CD4-positive, alpha-beta T cell (primary cell): ENCODE measurements around the gene GNAQ. TPM values are rescaled to one million over a fixed set of nuclear protein-coding genes. Genes with fewer than 3 reads are reported as not detected.

Experiments
- ATAC-seq: fragments of 200-7000 bp; cut with Tn5 transposase; one replicate; pipeline ENCODE4 v1.10.0; 2022; ENCODE audit warnings: mild to moderate bottlenecking; ENCODE audit not compliant: poor library complexity
- CTCF ChIA-PET: fragments of 350-600 bp; sonication (Branson Sonifier 250); formaldehyde crosslinking; loops from one replicate; lab custom pipeline; 2021; ENCODE audit warnings: antibody characterized with exemption, inconsistent platforms; lab: Charles Lee
- POLR2A ChIA-PET: fragments of 350-600 bp; sonication (Branson Sonifier 250); formaldehyde crosslinking; loops from one replicate; lab custom pipeline; 2021; ENCODE audit warnings: antibody characterized with exemption, inconsistent platforms; lab: Charles Lee
- DNase-seq, 14 experiments: peaks; one replicate each; pipeline ENCODE4 v3.0.0-alpha.2; 2013 to 2020; ENCODE audit warnings: mixed read lengths in 2 of 14
- H3K27ac ChIP-seq, 2 donors: one replicate each; pipeline versions ENCODE4 v1.5.1 to v1.7.0; 2013; ENCODE audit warnings: low read length in 2 of 2, low read depth in 1 of 2, mild to moderate bottlenecking in 1 of 2
- H3K27me3 ChIP-seq, 2 experiments: 1 replicate in 1 of 2; 2 replicates in 1 of 2; pipeline versions ENCODE4 v1.6.1 to v1.7.0; 2013; ENCODE audit warnings: low read length in 2 of 2, control low read depth in 1 of 2, mild to moderate bottlenecking in 1 of 2, moderate library complexity in 1 of 2; ENCODE audit not compliant: insufficient read depth in 2 of 2, control insufficient read depth in 1 of 2
- H3K36me3 ChIP-seq: one replicate; pipeline ENCODE4 v1.6.1; 2013; ENCODE audit warnings: low read length, control low read depth; ENCODE audit not compliant: insufficient read depth
- H3K4me1 ChIP-seq: one replicate; pipeline ENCODE4 v1.6.1; 2013; ENCODE audit warnings: low read length, control low read depth; ENCODE audit not compliant: insufficient read depth
- H3K4me3 ChIP-seq: one replicate; pipeline ENCODE4 v1.5.1; 2013; ENCODE audit warnings: mild to moderate bottlenecking, low read length, moderate library complexity
- H3K9me3 ChIP-seq, 2 experiments: 1 replicate in 1 of 2; 2 replicates in 1 of 2; pipeline versions ENCODE4 v1.6.1 to v1.7.0; 2013; ENCODE audit warnings: low read length in 2 of 2, mild to moderate bottlenecking in 2 of 2, control low read depth in 1 of 2, moderate library complexity in 1 of 2; ENCODE audit not compliant: control insufficient read depth in 1 of 2, insufficient read depth in 1 of 2
- H3K27ac Mint-ChIP-seq: one replicate; pipeline ENCODE4 v1.8.0; 2020; ENCODE audit warnings: mixed read lengths
- H3K27me3 Mint-ChIP-seq: one replicate; pipeline ENCODE4 v1.8.0; 2021; ENCODE audit warnings: mixed read lengths
- H3K36me3 Mint-ChIP-seq: one replicate; pipeline ENCODE4 v1.8.0; 2021; ENCODE audit warnings: low read depth, mixed read lengths
- H3K4me1 Mint-ChIP-seq: one replicate; pipeline ENCODE4 v1.8.0; 2021; ENCODE audit warnings: low read depth, mixed read lengths
- H3K4me3 Mint-ChIP-seq: one replicate; pipeline ENCODE4 v1.8.0; 2020; ENCODE audit warnings: mild to moderate bottlenecking, mixed read lengths
- H3K9me3 Mint-ChIP-seq: one replicate; pipeline ENCODE4 v1.8.0; 2020; ENCODE audit warnings: mixed read lengths
- intact Hi-C, 2 experiments: fragments of 100-400 bp; cut with DNase I in 1 of 2; cut with micrococcal nuclease in 1 of 2; formaldehyde crosslinking; loops; one replicate each; pipeline versions ENCODE4 v1.15.1 to v1.9.0; 2023 to 2025; cut with DNase I, micrococcal nuclease
- total RNA-seq, 174 experiments: library from RNA in 2 of 174; stranded (reverse) in 2 of 174; gene quantifications; one replicate each; pipeline ENCODE4 v1.2.3 and lab custom pipeline; 2021 to 2026
- TF ChIP-seq, protein P1 (sequence below): fragments of 200-600 bp; IDR thresholded peaks from one replicate; pipeline ENCODE4 v1.8.0; 2022; ENCODE audit warnings: antibody characterized with exemption, mild to moderate bottlenecking

The GNAQ gene
- total RNA-seq, 2 experiments from 2014 or later, result 55.5 to 55.9 TPM

GRCh38 chr9:77917800-77918199 is 113.8 kb downstream of the GNAQ start:
- intact Hi-C loops, result no loop called here
- peaks cover 54% of the 10 kb centered on the region for H3K36me3 Mint-ChIP-seq
- no peaks in the 10 kb centered on the region for H3K9me3 Mint-ChIP-seq
- no peak overlapping the region for H3K4me3 ChIP-seq
- no peaks in the 10 kb centered on the region for H3K27me3 ChIP-seq
- no peaks in the 10 kb centered on the region for H3K9me3 ChIP-seq
- H3K4me1 Mint-ChIP-seq, result peaks cover 29% of the 10 kb centered on the region
- ChIA-PET POLR2A (no interaction called here), CTCF (no interaction called here)
- DNase-seq (no peak), ATAC-seq (no peak)
- TF ChIP-seq, protein P1, sequence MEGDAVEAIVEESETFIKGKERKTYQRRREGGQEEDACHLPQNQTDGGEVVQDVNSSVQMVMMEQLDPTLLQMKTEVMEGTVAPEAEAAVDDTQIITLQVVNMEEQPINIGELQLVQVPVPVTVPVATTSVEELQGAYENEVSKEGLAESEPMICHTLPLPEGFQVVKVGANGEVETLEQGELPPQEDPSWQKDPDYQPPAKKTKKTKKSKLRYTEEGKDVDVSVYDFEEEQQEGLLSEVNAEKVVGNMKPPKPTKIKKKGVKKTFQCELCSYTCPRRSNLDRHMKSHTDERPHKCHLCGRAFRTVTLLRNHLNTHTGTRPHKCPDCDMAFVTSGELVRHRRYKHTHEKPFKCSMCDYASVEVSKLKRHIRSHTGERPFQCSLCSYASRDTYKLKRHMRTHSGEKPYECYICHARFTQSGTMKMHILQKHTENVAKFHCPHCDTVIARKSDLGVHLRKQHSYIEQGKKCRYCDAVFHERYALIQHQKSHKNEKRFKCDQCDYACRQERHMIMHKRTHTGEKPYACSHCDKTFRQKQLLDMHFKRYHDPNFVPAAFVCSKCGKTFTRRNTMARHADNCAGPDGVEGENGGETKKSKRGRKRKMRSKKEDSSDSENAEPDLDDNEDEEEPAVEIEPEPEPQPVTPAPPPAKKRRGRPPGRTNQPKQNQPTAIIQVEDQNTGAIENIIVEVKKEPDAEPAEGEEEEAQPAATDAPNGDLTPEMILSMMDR, result no peak
- peaks cover 35% of the 10 kb centered on the region for H3K36me3 ChIP-seq
- H3K27me3 Mint-ChIP-seq, result no peaks in the 10 kb centered on the region
- no peak overlapping the region for H3K27ac ChIP-seq
- no peak overlapping the region for H3K4me3 Mint-ChIP-seq
- H3K4me1 ChIP-seq, result no peaks in the 10 kb centered on the region
- peak overlapping the region; percentile 38 for H3K27ac Mint-ChIP-seq

DNA sequence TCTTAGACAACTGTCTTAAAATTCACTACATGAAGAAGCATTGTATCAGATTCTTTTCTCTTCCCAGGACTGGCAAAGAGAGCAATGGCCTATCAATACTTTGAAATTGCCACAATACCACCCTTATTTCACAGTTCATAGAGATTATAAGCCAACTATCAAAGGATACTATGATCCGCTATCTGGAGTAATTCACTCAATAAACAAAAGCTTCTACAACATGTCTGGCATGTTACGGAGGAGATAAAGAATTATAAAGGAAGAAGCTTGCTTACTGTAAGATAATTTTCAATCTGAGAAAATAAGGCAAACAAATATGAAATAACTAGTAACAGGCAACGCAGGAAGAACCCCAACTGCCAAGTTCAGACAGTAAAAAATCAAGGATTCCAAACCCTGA is 114.8 kb downstream of the GNAQ start:
- ATAC-seq (no peak), DNase-seq (no peak)
- CTCF ChIA-PET, result interaction anchor here (0.7 to 1.4 kb wide), 2 partner anchors 9 to 33 kb away, joined by 3 to 4 read pairs; no protein-coding TSS in a partner anchor
- peaks cover 36% of the 10 kb centered on the region for H3K4me1 Mint-ChIP-seq
- Histone ChIP-seq H3K27me3 (no peaks in the 10 kb centered on the region), H3K4me3 (no peak overlapping the region), H3K27ac (no peak overlapping the region), H3K4me1 (no peaks in the 10 kb centered on the region), H3K9me3 (no peaks in the 10 kb centered on the region), H3K36me3 (peaks cover 31% of the 10 kb centered on the region)
- peaks cover 2% of the 10 kb centered on the region for H3K9me3 Mint-ChIP-seq
- peak overlapping the region; percentile 31 for H3K27ac Mint-ChIP-seq
- peaks cover 52% of the 10 kb centered on the region for H3K36me3 Mint-ChIP-seq
- intact Hi-C loops, result no loop called here
- TF ChIP-seq, protein P1, result no peak
- no peak overlapping the region for H3K4me3 Mint-ChIP-seq
- POLR2A ChIA-PET, result no interaction called here
- H3K27me3 Mint-ChIP-seq, result no peaks in the 10 kb centered on the region

- Mint-ChIP-seq H3K36me3 (peaks cover 48% of the 10 kb centered on the region), H3K27ac (peak overlapping the region; percentile 31), H3K4me1 (peaks cover 40% of the 10 kb centered on the region), H3K9me3 (peaks cover 2% of the 10 kb centered on the region), H3K27me3 (no peaks in the 10 kb centered on the region), H3K4me3 (no peak overlapping the region)
- Histone ChIP-seq H3K27me3 (no peaks in the 10 kb centered on the region), H3K27ac (no peak overlapping the region), H3K36me3 (peaks cover 28% of the 10 kb centered on the region), H3K4me1 (no peaks in the 10 kb centered on the region), H3K9me3 (no peaks in the 10 kb centered on the region), H3K4me3 (no peak overlapping the region)
- TF ChIP-seq, protein P1, result no peak
- no peak for ATAC-seq
- intact Hi-C loops, result no loop called here
- POLR2A ChIA-PET, result no interaction called here
- no peak for DNase-seq
- CTCF ChIA-PET, result interaction anchor here (0.7 to 1.4 kb wide), 2 partner anchors 9 to 34 kb away, joined by 3 to 4 read pairs; no protein-coding TSS in a partner anchor
Measured at GRCh38 chr9:77916410-77916819, 115.2 kb downstream of the GNAQ start.
